Hippocampal formation (tissue), 2 donors: ENCODE measurements around the gene BCL2L12.

Experiments
- DNase-seq, 2 donors: peaks; one replicate each; lab custom pipeline; 2025; lab: John Stamatoyannopoulos, UW

Gene BCL2L12

GRCh38 chr19:49642492-49643035, 23.2 kb upstream of the BCL2L12 start:
- DNase-seq: no peak

- no peak for DNase-seq
Observed at GRCh38 chr19:49643466-49643865, 22.3 kb upstream of the BCL2L12 start.

- no peak for DNase-seq
Observed at GRCh38 chr19:49645592-49645991, 20.1 kb upstream of the BCL2L12 start.

- no peak for DNase-seq
Observed at GRCh38 chr19:49645995-49646394, 19.7 kb upstream of the BCL2L12 start.

- no peak for DNase-seq
Observed at GRCh38 chr19:49646586-49646985, 19.1 kb upstream of the BCL2L12 start.

- DNase-seq: no peak
Observed at GRCh38 chr19:49651029-49651819, 14.5 kb upstream of the BCL2L12 start.

GRCh38 chr19:49651820-49652550, 13.7 kb upstream of the BCL2L12 start:
- no peak for DNase-seq

- no peak for DNase-seq
Observed at GRCh38 chr19:49652551-49653465, 12.9 kb upstream of the BCL2L12 start.

GRCh38 chr19:49653466-49653806, 12.3 kb upstream of the BCL2L12 start:
- no peak for DNase-seq

- DNase-seq: no peak
Observed at GRCh38 chr19:49654581-49654980, 11.2 kb upstream of the BCL2L12 start.

GRCh38 chr19:49655570-49656455, 9.9 kb upstream of the BCL2L12 start:
- DNase-seq: no peak

GRCh38 chr19:49656456-49657109, 9.2 kb upstream of the BCL2L12 start:
- no peak for DNase-seq

GRCh38 chr19:49657493-49658138, 8.1 kb upstream of the BCL2L12 start:
- no peak for DNase-seq

GRCh38 chr19:49658139-49658517, 7.6 kb upstream of the BCL2L12 start:
- no peak for DNase-seq

GRCh38 chr19:49658566-49659442, 6.9 kb upstream of the BCL2L12 start:
- no peak for DNase-seq

GRCh38 chr19:49660338-49660961, 5.3 kb upstream of the BCL2L12 start:
- DNase-seq: no peak

GRCh38 chr19:49662011-49662410, 3.7 kb upstream of the BCL2L12 start:
- no peak for DNase-seq

GRCh38 chr19:49663224-49663623, 2.5 kb upstream of the BCL2L12 start:
- DNase-seq: no peak
